ENCODE results near the gene DYNLRB1. TPM values are rescaled to one million over a fixed set of nuclear protein-coding genes. Genes with fewer than 3 reads are reported as not detected.
A peak's percentile ranks its signal among the peaks of the same experiment; 100 is the strongest.
"Not testable (repeated sequence)": the region's sequence is repeated elsewhere in the genome, so short reads cannot be mapped to it uniquely, and the experiment has no call there.

The DYNLRB1 gene
- total and polyA plus RNA-seq, 2 experiments from 2014 or later: 103 to 224 TPM

GRCh38 chr20:34493646-34494045 lies 22.6 kb upstream of the DYNLRB1 start:
- no peaks in the 10 kb centered on the region for H3K4me1 ChIP-seq (ENCODE audit: insufficient read depth)
- no peak overlapping the region for H2AFZ ChIP-seq
- WGBS (ENCODE audit: low lambda C conversion rate, missing lambda C conversion rate): 97% methylated on average over 4 of the region's 4 CpGs

GRCh38 chr20:34495307-34495706 lies 20.9 kb upstream of the DYNLRB1 start:
- Histone ChIP-seq H3K9me3 (ENCODE audit: low read depth) (no peaks in the 10 kb centered on the region), H3K27me3 (no peaks in the 10 kb centered on the region), H3K79me2 (peaks cover 49% of the 10 kb centered on the region), H3K4me3 (no peak overlapping the region), H3K4me2 (no peak overlapping the region), H3K9me2 (replicated peaks; ENCODE audit: insufficient read depth) (no peaks in the 10 kb centered on the region), H4K20me1 (ENCODE audit: insufficient read depth, poor library complexity, severe bottlenecking) (no peaks in the 10 kb centered on the region), H3K27ac (no peak overlapping the region), H3K36me3 (replicated peaks; ENCODE audit: insufficient read depth, low read depth) (no peaks in the 10 kb centered on the region), H3K4me1 (ENCODE audit: insufficient read depth) (no peaks in the 10 kb centered on the region), H2AFZ (no peak overlapping the region)
- 88% methylated on average over 7 of the region's 7 CpGs for WGBS (ENCODE audit: low lambda C conversion rate, missing lambda C conversion rate)
- DNase-seq (ENCODE audit: low spot score): peak; percentile 13
- no peak for TF ChIP-seq EZH2phosphoT487 (IDR thresholded peaks at IDR 0.05; ENCODE audit: low read depth, severe bottlenecking, unreplicated experiment)
- no peak for TF ChIP-seq CTCF (IDR thresholded peaks at IDR 0.05; ENCODE audit: poor library complexity)
- no peak for TF ChIP-seq EZH2 (IDR thresholded peaks at IDR 0.05; ENCODE audit: borderline replicate concordance)

More at GRCh38 chr20:34493646-34494045, 22.6 kb upstream of the DYNLRB1 start:
- Histone ChIP-seq H4K20me1 (ENCODE audit: insufficient read depth, poor library complexity, severe bottlenecking) (peaks cover 5% of the 10 kb centered on the region), H3K27ac (no peak overlapping the region), H3K9me3 (ENCODE audit: low read depth) (no peaks in the 10 kb centered on the region), H3K9me2 (replicated peaks; ENCODE audit: insufficient read depth) (no peaks in the 10 kb centered on the region), H3K4me2 (no peak overlapping the region), H3K36me3 (replicated peaks; ENCODE audit: insufficient read depth, low read depth) (no peaks in the 10 kb centered on the region), H3K79me2 (peaks cover 42% of the 10 kb centered on the region), H3K27me3 (no peaks in the 10 kb centered on the region), H3K4me3 (no peak overlapping the region)
- DNase-seq (ENCODE audit: low spot score): no peak
- TF ChIP-seq EZH2phosphoT487 (IDR thresholded peaks at IDR 0.05; ENCODE audit: low read depth, severe bottlenecking, unreplicated experiment) (no peak), CTCF (IDR thresholded peaks at IDR 0.05; ENCODE audit: poor library complexity) (no peak), EZH2 (IDR thresholded peaks at IDR 0.05; ENCODE audit: borderline replicate concordance) (no peak)

DNA sequence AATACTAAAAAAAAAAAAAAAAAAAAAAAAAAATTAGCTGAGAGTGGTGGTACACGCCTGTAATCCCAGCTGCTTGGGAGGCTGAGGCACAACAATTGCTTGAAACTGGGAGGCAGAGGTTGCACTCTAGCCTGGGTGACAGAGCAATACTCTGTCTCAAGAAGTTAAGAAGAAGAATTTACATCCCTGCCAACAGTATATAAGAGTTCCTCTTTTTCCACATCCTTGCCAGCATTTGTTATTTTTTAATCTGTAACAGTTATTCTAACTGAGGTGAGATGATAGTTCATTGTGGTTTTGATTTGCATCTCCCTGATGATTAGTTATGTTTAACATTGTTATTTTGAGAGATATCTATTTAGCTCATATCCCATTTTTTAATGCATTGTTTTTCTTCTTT lies 20.3 kb upstream of the DYNLRB1 start:
- Histone ChIP-seq H3K4me1 (ENCODE audit: insufficient read depth) (no peaks in the 10 kb centered on the region), H3K9me3 (ENCODE audit: low read depth) (peaks cover 5% of the 10 kb centered on the region), H3K4me3 (no peak overlapping the region), H3K27me3 (no peaks in the 10 kb centered on the region), H2AFZ (no peak overlapping the region), H3K9me2 (replicated peaks; ENCODE audit: insufficient read depth) (no peaks in the 10 kb centered on the region), H3K4me2 (no peak overlapping the region), H3K79me2 (peaks cover 51% of the 10 kb centered on the region), H4K20me1 (ENCODE audit: insufficient read depth, poor library complexity, severe bottlenecking) (no peaks in the 10 kb centered on the region), H3K27ac (no peak overlapping the region), H3K36me3 (replicated peaks; ENCODE audit: insufficient read depth, low read depth) (no peaks in the 10 kb centered on the region)
- 91% methylated on average over 1 of the region's 1 CpG for WGBS (ENCODE audit: low lambda C conversion rate, missing lambda C conversion rate)
- TF ChIP-seq EZH2 (IDR thresholded peaks at IDR 0.05; ENCODE audit: borderline replicate concordance): no peak
- no peak for TF ChIP-seq CTCF (IDR thresholded peaks at IDR 0.05; ENCODE audit: poor library complexity)
- no peak for TF ChIP-seq EZH2phosphoT487 (IDR thresholded peaks at IDR 0.05; ENCODE audit: low read depth, severe bottlenecking, unreplicated experiment)
- DNase-seq (ENCODE audit: low spot score): no peak

GRCh38 chr20:34497596-34497995 lies 18.6 kb upstream of the DYNLRB1 start:
- not testable (repeated sequence) for H3K9me3 ChIP-seq (ENCODE audit: low read depth); H3K27ac ChIP-seq; H3K36me3 ChIP-seq (replicated peaks; ENCODE audit: insufficient read depth, low read depth); H3K4me2 ChIP-seq; H3K4me1 ChIP-seq (ENCODE audit: insufficient read depth); H2AFZ ChIP-seq; DNase-seq (ENCODE audit: low spot score); H3K9me2 ChIP-seq (replicated peaks; ENCODE audit: insufficient read depth); H3K27me3 ChIP-seq; H3K4me3 ChIP-seq; H4K20me1 ChIP-seq (ENCODE audit: insufficient read depth, poor library complexity, severe bottlenecking)
- H3K79me2 ChIP-seq: peaks cover 47% of the 10 kb centered on the region
- 97% methylated on average over 6 of the region's 6 CpGs for WGBS (ENCODE audit: low lambda C conversion rate, missing lambda C conversion rate)

Measured in hepatocyte (in vitro differentiated cells).